IPS-18c (cell line): Measurements from ENCODE around the gene CBY2.

ENCODE experiments used
- H3K4me3 ChIP-seq: 2 replicates; pipeline ENCODE4 v1.7.0; 2013; ENCODE audit warnings: low read depth, mild to moderate bottlenecking, low read length, moderate library complexity; ENCODE audit not compliant: insufficient read depth
- H3K9me3 ChIP-seq: one replicate; pipeline ENCODE4 v1.6.1; 2013; ENCODE audit warnings: mild to moderate bottlenecking, low read length, moderate library complexity; ENCODE audit not compliant: control insufficient read depth, insufficient read depth

Gene CBY2

DNA sequence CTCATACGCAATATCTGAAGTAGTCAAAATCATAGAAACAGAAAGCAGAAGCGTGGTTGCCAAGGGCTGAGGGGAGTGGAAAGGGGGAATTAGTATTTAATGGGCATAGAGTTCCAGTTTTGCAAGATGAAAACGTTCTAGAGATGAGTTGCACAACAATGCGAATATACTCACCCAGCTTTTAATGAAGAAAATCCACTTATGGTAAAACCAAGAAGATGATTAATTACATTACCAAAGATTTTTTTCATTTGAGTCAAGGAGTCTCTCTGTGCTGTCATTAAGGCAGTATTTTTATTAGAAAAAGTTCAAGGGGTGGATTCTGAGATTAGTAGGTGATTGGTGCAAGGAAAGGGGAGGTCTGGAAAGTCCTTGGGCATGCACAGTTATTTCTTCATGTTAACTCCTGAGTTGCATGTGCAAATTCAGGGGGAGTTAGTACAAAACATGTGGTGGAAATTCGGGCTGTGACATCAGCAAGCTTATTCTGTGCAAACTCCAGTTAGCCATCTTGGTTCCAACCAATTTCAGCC is 6.9 kb upstream of the CBY2 start:
- Histone ChIP-seq H3K4me3 (no peak overlapping the region), H3K9me3 (no peaks in the 10 kb centered on the region)

DNA sequence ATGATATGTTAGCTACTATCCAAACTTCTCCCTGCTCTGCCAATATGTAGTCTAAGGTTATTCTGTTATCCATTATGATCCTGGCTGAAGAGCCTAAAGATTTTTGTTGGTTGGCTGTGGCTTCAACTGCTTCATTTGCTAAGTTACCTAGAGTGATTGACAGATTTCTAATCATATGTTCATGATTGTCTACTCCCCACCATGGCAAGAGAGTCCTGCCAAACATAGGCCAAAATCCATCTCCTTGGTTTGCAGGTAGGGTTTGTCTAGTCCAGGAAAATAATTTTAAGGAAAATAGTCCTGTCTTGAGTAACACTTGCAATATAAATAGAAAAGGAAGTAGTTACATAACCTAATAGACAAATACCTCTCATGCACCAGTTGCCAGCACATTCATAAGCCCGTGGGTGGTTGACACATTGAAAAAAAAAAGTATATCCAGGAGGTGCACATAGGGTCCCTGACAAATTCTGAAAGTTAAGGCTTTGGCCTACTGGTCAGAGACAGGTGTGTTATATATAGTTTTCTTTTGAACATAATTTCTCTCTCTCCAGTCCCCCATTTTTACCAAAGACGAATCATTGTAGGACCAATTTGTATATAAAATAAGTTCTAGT is 5.4 kb upstream of the CBY2 start:
- Histone ChIP-seq H3K4me3 (no peak overlapping the region), H3K9me3 (no peaks in the 10 kb centered on the region)

DNA sequence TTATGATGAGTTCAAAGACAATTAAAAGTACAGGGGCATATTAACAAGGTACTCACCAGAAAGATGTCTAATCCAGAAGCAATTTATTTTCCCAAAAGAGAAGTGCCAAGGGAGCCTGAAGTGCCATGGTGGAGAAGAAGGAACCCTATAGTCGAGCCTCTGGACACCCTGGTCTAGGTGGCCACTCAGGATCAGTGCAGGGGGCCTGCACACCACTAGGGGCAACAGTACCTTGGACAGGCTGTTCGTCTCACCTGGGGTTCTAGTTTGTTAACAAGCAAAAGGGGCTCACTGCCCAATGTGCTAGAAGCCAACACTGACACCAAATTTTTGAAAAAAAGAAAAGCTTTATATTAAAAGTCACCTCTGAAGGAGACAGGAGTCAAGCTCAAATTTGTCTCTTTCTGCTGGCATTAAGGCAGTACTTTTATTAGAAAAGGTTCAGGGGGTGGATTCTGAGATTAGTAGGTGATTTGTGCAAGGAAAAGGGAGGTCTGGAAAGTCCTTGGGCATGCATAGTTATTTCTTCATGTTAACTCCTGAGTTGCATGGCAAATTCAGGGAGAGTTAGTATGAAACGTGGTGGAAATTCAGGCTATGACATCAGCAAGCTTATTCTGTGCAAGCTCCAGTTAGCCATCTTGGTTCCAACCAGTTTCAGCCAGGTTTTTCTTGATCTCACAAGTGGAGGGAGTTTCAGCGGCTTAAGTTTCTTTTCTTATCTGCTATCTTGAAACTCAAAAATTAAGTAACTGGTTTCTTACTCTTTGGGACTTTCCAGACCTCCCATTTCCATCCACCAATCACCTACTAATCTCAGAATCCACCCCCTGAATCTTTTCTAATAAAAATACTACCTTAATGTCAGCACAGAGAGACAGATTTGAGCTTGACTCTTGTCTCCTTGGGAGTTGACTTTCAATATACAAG is 884 bp upstream of the CBY2 start:
- H3K4me3 ChIP-seq: no peak overlapping the region
- H3K9me3 ChIP-seq: no peaks in the 10 kb centered on the region

DNA sequence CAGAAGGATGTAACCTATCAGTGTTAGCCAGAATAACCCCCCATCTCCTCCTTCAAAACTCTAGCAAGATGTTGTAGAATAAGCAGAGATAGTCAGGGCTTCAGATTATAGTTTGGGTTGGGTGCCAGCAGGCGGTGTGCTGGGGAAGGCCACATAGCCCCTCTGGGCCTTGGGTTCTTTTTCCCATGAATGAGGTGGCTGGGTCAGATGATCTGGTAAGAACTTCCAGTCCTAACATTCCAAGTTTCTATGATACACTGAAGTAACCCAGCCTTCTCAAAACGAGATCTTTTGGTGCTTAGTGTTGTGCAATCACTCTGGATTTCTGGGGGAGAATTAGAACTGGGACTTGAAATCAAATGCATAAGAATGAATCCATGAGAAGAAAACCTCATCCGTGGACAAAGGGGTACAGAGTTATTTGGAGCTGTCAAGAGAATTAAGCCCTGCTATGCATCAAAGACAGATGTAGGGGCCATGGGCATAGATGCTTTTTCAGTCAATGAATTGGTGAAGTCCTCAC is 810 bp downstream of the CBY2 start:
- no peak overlapping the region for H3K4me3 ChIP-seq
- no peaks in the 10 kb centered on the region for H3K9me3 ChIP-seq

DNA sequence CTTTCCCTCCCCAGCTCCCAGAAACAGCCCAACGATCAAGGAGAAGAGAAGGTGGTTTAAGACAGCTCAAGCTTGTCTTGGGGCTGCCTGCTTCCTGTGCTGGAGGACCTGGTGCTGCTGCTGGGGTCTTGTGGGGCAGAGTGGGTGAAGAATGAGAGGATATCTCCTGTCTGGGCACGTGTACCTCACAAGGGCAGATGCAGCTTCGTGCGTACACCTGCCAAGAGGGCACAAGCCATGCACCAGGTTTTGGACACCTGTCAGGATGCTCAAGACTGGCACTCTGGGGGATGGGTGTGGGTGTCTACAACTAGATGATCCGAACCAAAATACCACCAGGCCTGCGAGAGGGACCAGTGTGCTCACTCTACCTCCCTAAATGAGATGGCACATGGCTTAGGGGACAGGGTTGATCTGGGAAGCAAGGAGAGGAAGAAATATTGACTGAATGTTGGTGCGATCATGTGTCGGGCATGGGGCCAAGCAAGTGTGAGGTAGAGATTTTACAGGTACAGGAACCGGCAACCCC is 2.2 kb downstream of the CBY2 start:
- Histone ChIP-seq H3K9me3 (no peaks in the 10 kb centered on the region), H3K4me3 (no peak overlapping the region)

DNA sequence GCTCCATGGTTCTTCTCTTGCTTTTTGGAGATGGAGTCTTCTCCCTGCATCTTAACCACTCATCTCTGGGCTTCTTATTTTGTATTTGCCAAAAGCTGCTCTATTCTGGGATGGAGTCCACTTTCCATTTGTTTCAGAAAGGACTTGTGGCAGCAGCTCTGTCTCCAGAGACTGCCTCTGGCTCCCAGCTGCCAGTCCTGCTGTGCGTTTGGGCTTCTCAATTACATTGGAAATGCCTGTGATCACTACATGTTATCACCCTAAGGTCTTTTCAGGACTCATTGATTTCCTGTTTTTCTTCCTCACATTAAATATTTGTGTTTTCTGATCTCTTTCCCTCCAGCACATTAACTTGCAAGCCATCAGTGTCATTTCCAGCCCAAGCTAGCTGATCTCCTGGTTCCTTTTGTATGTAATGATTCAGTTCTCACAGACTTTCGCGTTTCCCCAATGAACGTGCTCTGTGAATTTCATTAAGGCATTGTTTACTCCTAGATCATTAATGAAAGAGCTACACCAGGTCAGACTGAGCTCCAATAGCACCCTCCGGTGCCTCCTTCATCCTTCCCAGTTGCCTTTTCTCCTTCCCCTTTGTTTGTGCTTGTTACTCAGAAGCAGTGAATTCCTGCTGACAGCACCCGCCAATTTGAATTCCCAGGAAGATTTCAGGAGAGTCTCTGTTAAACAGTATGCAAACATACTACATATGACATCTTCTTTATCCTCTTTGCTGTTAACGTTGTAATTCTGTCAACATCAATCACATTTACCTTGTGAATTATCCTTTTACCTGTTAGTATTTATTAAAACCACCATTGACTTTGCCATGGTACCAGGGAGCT is 3.0 kb downstream of the CBY2 start:
- H3K4me3 ChIP-seq: no peak overlapping the region
- no peaks in the 10 kb centered on the region for H3K9me3 ChIP-seq

DNA sequence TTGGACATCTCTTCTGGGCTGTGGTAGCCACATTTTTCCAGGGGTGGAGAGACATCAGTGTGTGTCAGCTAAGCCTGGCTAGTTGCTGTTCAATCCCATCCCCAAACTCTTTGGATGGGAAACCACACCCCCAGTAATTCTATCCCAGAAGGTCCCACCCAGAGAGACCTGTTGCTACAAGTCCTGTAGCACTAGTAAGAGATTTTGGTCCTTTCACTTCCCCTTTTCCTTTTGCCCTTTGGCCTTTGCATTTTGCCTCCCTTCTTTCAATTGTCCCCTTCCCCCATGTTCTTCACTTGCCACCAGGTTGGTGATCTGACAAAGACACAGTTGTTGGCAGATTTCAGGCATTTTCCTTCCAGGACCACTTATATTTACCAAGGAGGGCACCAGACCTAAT is 3.8 kb downstream of the CBY2 start:
- Histone ChIP-seq H3K4me3 (no peak overlapping the region), H3K9me3 (no peaks in the 10 kb centered on the region)

GRCh38 chr13:45707516-45708100 is 5.5 kb downstream of the CBY2 start:
- H3K4me3 ChIP-seq: no peak overlapping the region

DNA sequence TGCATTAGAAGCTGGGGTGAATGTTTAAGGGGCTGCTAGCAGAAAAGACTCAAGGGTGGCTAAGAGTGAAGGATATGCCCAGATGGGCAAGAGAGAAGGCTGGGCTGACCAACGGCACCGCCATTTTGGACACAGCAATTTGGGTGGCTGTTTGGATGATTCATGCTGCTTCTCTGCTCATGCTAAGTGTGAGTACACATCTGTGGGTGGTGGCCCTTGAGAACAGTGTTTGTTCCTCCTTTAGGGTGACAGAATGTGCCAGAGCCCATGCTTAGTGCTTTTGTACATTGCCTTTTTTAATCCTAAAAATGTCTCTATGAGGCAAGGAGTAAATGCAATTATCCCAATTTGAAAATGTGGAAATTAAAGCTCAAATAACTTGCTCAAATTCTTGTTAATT is 9.8 kb downstream of the CBY2 start:
- H3K4me3 ChIP-seq: no peak overlapping the region
- no peaks in the 10 kb centered on the region for H3K9me3 ChIP-seq

More at GRCh38 chr13:45707516-45708100, 5.5 kb downstream of the CBY2 start:
- no peaks in the 10 kb centered on the region for H3K9me3 ChIP-seq

DNA sequence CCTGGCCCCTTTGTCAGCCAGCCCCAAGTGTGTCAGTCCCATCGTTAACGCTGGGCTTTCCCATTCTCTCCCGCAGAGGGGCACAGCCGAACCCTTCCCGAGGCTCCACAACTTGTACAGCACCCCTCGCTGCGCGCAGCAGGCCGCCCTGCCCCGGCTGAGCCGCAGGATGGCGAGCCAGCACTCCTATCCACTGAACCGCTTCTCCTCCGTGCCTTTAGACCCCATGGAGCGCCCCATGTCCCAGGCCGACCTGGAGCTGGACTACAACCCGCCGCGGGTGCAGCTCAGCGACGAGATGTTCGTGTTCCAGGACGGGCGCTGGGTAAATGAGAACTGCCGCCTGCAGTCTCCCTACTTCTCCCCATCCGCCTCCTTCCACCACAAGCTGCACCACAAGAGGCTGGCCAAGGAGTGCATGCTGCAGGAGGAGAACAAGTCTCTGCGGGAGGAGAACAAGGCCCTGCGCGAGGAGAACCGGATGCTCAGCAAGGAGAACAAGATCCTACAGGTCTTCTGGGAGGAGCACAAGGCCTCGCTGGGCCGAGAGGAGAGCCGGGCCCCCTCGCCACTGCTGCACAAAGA is 11.1 kb downstream of the CBY2 start:
- H3K4me3 ChIP-seq: no peak overlapping the region
- H3K9me3 ChIP-seq: no peaks in the 10 kb centered on the region

GRCh38 chr13:45713721-45714120 is 11.6 kb downstream of the CBY2 start:
- H3K4me3 ChIP-seq: no peak overlapping the region

DNA sequence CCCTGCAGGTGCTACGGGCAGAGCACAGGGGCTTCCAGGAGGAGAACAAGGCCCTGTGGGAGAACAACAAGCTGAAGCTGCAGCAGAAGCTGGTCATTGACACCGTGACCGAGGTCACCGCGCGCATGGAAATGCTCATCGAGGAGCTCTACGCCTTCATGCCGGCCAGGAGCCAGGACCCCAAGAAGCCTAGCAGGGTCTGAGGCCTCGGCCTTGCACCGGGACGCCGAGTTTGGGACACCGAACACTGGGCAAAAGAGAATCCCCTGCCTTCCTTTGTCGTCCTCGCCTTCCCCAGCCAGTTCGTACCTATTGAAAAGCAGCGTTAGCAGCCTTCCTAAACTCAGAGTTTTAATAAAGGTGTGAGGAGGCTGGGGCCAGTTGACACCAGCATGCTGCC is 12.1 kb downstream of the CBY2 start:
- H3K4me3 ChIP-seq: no peak overlapping the region

More at GRCh38 chr13:45713721-45714120, 11.6 kb downstream of the CBY2 start:
- H3K9me3 ChIP-seq: no peaks in the 10 kb centered on the region

GRCh38 chr13:45715351-45715750 is 13.2 kb downstream of the CBY2 start:
- H3K4me3 ChIP-seq: no peak overlapping the region
- no peaks in the 10 kb centered on the region for H3K9me3 ChIP-seq

More for the DNA sequence above, 12.1 kb downstream of the CBY2 start:
- H3K9me3 ChIP-seq: no peaks in the 10 kb centered on the region

DNA sequence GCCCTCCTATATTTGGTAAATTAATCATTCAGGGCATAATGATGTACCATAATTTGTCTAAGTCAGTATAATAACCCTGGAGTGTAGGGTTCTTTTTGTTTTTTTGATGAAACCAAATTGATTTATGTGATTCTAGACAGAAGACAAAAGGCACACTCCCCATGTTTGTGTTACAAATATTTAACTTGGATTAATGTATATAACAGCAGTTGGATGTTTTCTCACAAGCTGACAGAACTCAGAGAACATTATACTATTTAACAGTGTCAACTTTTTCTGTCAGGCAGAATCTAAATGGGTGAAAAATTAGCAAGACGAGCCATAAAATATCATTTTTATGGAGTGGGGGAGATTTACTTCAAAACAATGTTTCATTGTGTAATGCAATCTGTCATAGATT is 15.2 kb downstream of the CBY2 start:
- Histone ChIP-seq H3K4me3 (no peak overlapping the region), H3K9me3 (no peaks in the 10 kb centered on the region)

DNA sequence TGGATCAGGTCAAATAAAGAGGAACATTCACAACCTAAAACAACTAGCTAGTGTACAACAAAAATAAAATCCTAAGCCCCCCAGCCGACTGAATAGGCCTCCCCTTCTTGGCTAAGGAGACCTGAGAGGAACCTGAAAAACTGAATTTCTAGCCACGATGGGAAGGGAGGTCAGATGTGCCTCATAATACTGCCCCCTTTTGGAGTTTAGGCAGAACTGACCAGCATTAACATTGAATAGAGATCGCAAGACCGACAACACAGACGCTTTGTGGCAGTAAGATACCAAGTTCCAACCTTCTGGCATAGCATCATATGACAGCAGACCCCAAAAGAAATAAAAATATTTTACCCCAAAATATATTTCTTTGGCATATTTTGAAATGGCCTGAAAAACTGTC is 15.9 kb downstream of the CBY2 start:
- no peaks in the 10 kb centered on the region for H3K9me3 ChIP-seq
- no peak overlapping the region for H3K4me3 ChIP-seq

DNA sequence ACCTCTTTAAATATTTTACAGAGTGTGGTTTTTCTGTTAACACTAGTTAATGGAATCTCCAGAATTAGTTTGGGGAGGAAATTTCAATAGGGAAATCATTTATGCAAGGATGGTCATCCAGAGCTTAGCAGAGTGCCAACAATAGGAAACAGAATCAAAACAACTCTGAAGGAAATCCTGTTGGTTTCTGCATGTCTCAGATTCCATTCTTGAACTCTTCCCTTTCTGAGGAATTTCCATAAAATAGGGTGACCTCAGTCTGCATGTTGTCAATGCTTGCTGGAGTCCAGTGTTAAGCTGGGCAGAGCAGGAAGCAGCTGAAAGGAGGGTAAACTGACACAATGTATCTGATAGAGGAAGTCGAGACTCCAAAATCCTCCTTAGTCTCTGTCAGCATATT is 16.9 kb downstream of the CBY2 start:
- Histone ChIP-seq H3K4me3 (no peak overlapping the region), H3K9me3 (no peaks in the 10 kb centered on the region)
